ENCODE measurements around the gene MAP7. TPM values are rescaled to one million over a fixed set of nuclear protein-coding genes. Genes with fewer than 3 reads are reported as not detected.

The MAP7 gene
- total and polyA plus RNA-seq, 11 donors: 0.86 to 3.2 (median 2.1) TPM

DNA sequence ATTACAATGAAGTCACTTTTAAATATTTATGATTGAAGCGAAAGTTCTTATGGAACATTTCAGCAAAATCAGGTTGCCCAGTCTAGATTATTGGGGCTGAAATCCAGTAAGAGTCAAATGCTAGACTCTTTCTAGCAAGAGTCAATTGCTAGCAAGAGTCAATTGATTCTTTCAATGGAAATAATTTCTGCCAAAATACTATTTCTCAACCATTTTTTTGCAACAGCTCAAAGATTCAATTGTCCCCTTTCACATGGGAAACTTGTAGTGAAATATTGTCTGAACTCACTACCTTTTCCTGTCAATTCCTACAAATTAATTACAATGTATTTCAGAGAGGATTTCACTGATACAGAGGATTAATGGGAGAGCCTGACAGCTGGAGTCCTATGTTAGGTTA lies 78.3 kb downstream of the MAP7 start:
- Histone ChIP-seq H3K4me1 (peaks cover 0 to 18% (median 0%) of the 10 kb centered on the region in 12 donors), H3K36me3 (no peaks in the 10 kb centered on the region), H3K27me3 (no peaks in the 10 kb centered on the region), H3K27ac (no peak overlapping the region), H3K4me3 (no peak overlapping the region), H3K9me3 (no peaks in the 10 kb centered on the region)
- no peak for ATAC-seq
- intact Hi-C loops (cut with DNase I): no loop called here
- TF ChIP-seq, protein P1, sequence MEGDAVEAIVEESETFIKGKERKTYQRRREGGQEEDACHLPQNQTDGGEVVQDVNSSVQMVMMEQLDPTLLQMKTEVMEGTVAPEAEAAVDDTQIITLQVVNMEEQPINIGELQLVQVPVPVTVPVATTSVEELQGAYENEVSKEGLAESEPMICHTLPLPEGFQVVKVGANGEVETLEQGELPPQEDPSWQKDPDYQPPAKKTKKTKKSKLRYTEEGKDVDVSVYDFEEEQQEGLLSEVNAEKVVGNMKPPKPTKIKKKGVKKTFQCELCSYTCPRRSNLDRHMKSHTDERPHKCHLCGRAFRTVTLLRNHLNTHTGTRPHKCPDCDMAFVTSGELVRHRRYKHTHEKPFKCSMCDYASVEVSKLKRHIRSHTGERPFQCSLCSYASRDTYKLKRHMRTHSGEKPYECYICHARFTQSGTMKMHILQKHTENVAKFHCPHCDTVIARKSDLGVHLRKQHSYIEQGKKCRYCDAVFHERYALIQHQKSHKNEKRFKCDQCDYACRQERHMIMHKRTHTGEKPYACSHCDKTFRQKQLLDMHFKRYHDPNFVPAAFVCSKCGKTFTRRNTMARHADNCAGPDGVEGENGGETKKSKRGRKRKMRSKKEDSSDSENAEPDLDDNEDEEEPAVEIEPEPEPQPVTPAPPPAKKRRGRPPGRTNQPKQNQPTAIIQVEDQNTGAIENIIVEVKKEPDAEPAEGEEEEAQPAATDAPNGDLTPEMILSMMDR (IDR thresholded peaks at IDR 0.05): no peak
- no peak for TF ChIP-seq POLR2A (IDR thresholded peaks at IDR 0.05)
- 86 to 95% (median 91%) methylated on average over 1 of the region's 1 CpG for WGBS, 4 donors
- DNase-seq: no peak

DNA sequence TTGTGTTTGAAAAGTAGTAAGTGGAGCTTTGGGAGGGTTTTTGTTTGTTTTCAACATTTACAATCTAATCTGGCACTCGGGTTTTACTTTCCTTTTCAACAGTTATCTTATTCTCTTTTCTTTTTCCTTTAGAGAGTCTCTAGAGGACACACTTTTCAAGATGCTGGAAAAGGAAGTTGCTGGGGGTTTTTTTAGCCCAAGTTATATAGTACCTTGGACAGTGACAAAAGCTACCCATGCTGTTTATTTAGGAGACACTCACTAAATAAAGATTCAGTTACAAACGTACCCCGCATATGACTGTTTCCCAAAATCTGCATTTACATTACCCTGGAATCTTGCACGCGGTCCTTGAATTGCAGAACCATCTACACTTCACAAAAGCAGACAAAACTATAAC lies 78.8 kb downstream of the MAP7 start:
- Histone ChIP-seq H3K4me1 (peaks cover 0 to 18% (median 0%) of the 10 kb centered on the region in 12 donors), H3K9me3 (no peaks in the 10 kb centered on the region), H3K36me3 (no peaks in the 10 kb centered on the region), H3K27ac (no peak overlapping the region), H3K27me3 (no peaks in the 10 kb centered on the region), H3K4me3 (no peak overlapping the region)
- 34 to 51% (median 48%) methylated on average over 5 of the region's 5 CpGs for WGBS, 4 donors
- no peak for DNase-seq
- no peak for TF ChIP-seq POLR2A (IDR thresholded peaks at IDR 0.05)
- TF ChIP-seq, protein P1 (IDR thresholded peaks at IDR 0.05): no peak
- intact Hi-C loops (cut with DNase I): no loop called here
- no peak for ATAC-seq

DNA sequence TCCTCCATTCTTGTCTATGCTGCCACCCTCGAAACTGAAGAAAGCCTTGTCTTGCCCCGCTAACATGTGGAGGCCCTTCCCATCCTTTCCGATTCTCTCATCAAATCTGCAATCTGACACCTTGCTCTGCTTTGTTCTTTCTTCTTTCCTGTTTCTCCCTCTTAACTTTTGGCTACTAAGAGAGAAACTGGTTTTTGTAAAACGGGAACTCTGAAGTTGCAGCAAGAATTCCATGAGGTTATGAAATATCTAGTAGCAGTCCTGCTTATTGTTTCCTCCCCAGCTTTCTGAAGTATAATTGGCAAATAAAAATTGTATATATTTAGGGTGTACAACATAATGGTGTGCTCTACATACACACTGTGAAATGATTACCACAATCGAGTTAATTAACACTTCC lies 80.2 kb downstream of the MAP7 start:
- intact Hi-C loops (cut with DNase I): no loop called here
- ATAC-seq: no peak
- 72 to 79% (median 74%) methylated on average over 5 of the region's 5 CpGs for WGBS, 4 donors

DNA sequence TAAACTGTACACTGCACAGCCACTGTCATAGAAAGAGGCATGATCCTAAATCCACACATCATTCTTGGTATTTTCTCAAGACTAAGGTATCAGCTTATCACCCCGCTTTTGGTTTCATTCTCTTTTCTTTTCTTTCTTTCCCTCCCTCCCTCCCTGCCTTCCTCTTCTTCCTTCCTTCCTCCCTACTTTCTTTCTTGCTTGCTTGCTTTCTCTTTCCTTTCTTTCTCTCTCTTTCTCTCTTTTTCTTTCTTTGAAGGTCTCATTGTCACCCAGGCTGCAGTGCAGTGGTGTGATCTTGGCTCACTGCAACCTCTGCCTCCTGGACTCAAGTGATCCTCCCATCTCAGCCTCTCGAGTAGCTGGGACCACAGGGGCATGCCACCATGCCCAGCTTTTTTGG lies 81.1 kb downstream of the MAP7 start:
- TF ChIP-seq, protein P1 (IDR thresholded peaks at IDR 0.05): no peak
- no peak for TF ChIP-seq POLR2A (IDR thresholded peaks at IDR 0.05)
- WGBS, 4 donors: 69 to 76% (median 71%) methylated on average over 2 of the region's 2 CpGs
- Histone ChIP-seq H3K4me1 (peaks cover 0 to 18% (median 0%) of the 10 kb centered on the region in 12 donors), H3K36me3 (no peaks in the 10 kb centered on the region), H3K9me3 (no peaks in the 10 kb centered on the region), H3K4me3 (no peak overlapping the region), H3K27ac (no peak overlapping the region), H3K27me3 (no peaks in the 10 kb centered on the region)
- no peak for ATAC-seq
- no peak for DNase-seq
- intact Hi-C loops (cut with DNase I): no loop called here

More for the DNA sequence above, 80.2 kb downstream of the MAP7 start:
- TF ChIP-seq, protein P1 (IDR thresholded peaks at IDR 0.05): no peak
- TF ChIP-seq POLR2A (IDR thresholded peaks at IDR 0.05): no peak
- H3K9me3 ChIP-seq: no peaks in the 10 kb centered on the region
- H3K27ac ChIP-seq: no peak overlapping the region
- H3K4me3 ChIP-seq: no peak overlapping the region
- peaks cover 0 to 18% (median 0%) of the 10 kb centered on the region in 12 donors for H3K4me1 ChIP-seq
- H3K27me3 ChIP-seq: no peaks in the 10 kb centered on the region
- H3K36me3 ChIP-seq: no peaks in the 10 kb centered on the region
- DNase-seq: no peak

All from heart left ventricle (tissue), 16 donors.